HEK293 (cell line): Measurements from ENCODE around the gene CRACDL.

Source experiments
- CTCF ChIA-PET: fragments of 350-600 bp; formaldehyde crosslinking; extraction: SDS; loops from one replicate; lab custom pipeline; 2021; ENCODE audit warnings: antibody characterized with exemption; lab: Yijun Ruan, JAX
- POLR2A ChIA-PET: fragments of 300-600 bp; formaldehyde crosslinking; extraction: SDS; loops from one replicate; lab custom pipeline; 2020; ENCODE audit warnings: antibody characterized with exemption, inconsistent platforms; lab: Yijun Ruan, JAX
- H3K27ac ChIP-seq: fragments of 200-500 bp; sonication (Bioruptor generic); 2 replicates; pipeline ENCODE4 v1.5.1; 2014; ENCODE audit warnings: low read depth, low read length, control low read depth, inconsistent platforms; ENCODE audit errors: extremely low read depth
- H3K36me3 ChIP-seq, 2 experiments: fragments of 200-500 bp in 1 of 2; sonication (Bioruptor generic) in 1 of 2; 1 replicate in 1 of 2; 2 replicates in 1 of 2; pipeline ENCODE4 v1.5.1; 2014 to 2017; ENCODE audit warnings: inconsistent platforms in 2 of 2, low read length in 2 of 2; ENCODE audit not compliant: control insufficient read depth in 2 of 2, insufficient read depth in 1 of 2
- H3K4me1 ChIP-seq: fragments of 200-500 bp; sonication (Bioruptor generic); 2 replicates; pipeline ENCODE4 v1.5.1; 2014; ENCODE audit warnings: mild to moderate bottlenecking, low read length, inconsistent platforms; ENCODE audit not compliant: control insufficient read depth, insufficient read depth
- H3K4me3 ChIP-seq: 2 replicates; pipeline ENCODE4 v1.5.1; 2011; ENCODE audit warnings: low read depth, mild to moderate bottlenecking, control low read depth, low read length, moderate library complexity
- H3K9me3 ChIP-seq: fragments of 200-500 bp; sonication (Bioruptor generic); 2 replicates; pipeline ENCODE4 v1.5.1; 2014; ENCODE audit warnings: low read depth, low read length, inconsistent platforms; ENCODE audit not compliant: control insufficient read depth, insufficient read depth
- ELK4 ChIP-seq: IDR thresholded peaks from 2 replicates; pipeline ENCODE4 v1.6.1; 2011; ENCODE audit warnings: mild to moderate bottlenecking, low read depth, low read length, borderline replicate concordance
- GLI4 ChIP-seq: fragments of 450-650 bp; formaldehyde crosslinking; IDR thresholded peaks from 2 replicates; pipeline ENCODE4 v1.5.1; 2016; ENCODE audit warnings: missing biosample characterization, missing genetic modification characterization
- GLIS2 ChIP-seq: fragments of 450-650 bp; formaldehyde crosslinking; IDR thresholded peaks from 2 replicates; pipeline ENCODE4 v1.5.1; 2016; ENCODE audit warnings: missing biosample characterization, missing genetic modification characterization
- KLF10 ChIP-seq: fragments of 450-650 bp; IDR thresholded peaks from 2 replicates; pipeline ENCODE4 v1.5.1; 2018; ENCODE audit warnings: missing biosample characterization, mild to moderate bottlenecking, missing genetic modification characterization
- MEIS1 ChIP-seq: sonication (generic); formaldehyde crosslinking; IDR thresholded peaks from 2 replicates; pipeline ENCODE4 v1.8.1; 2022; ENCODE audit warnings: missing genetic modification reagents, mild to moderate bottlenecking, borderline replicate concordance
- OSR2 ChIP-seq: fragments of 450-650 bp; formaldehyde crosslinking; IDR thresholded peaks from 2 replicates; pipeline ENCODE4 v1.5.1; 2016; ENCODE audit warnings: missing biosample characterization, missing genetic modification characterization
- SP2 ChIP-seq: fragments of 450-650 bp; formaldehyde crosslinking; IDR thresholded peaks from 2 replicates; pipeline ENCODE4 v1.5.1; 2016; ENCODE audit warnings: missing biosample characterization, missing genetic modification characterization
- TRIM28 ChIP-seq: IDR thresholded peaks from 2 replicates; pipeline ENCODE4 v1.6.1; 2011; ENCODE audit warnings: low read length, control low read depth, borderline replicate concordance
- ZBTB10 ChIP-seq: fragments of 450-650 bp; formaldehyde crosslinking; IDR thresholded peaks from 2 replicates; pipeline ENCODE4 v1.5.1; 2016; ENCODE audit warnings: missing biosample characterization, missing genetic modification characterization
- ZBTB20 ChIP-seq: fragments of 450-650 bp; formaldehyde crosslinking; IDR thresholded peaks from 2 replicates; pipeline ENCODE4 v1.5.1; 2016; ENCODE audit warnings: missing biosample characterization, missing genetic modification characterization
- ZFHX2 ChIP-seq: fragments of 450-650 bp; formaldehyde crosslinking; conservative IDR thresholded peaks from 2 replicates; pipeline ENCODE4 v1.5.1; 2016; ENCODE audit warnings: missing biosample characterization, missing genetic modification characterization
- ZNF202 ChIP-seq: fragments of 450-650 bp; formaldehyde crosslinking; IDR thresholded peaks from 2 replicates; pipeline ENCODE4 v1.5.1; 2016; ENCODE audit warnings: missing biosample characterization, missing genetic modification characterization, borderline replicate concordance
- ZNF23 ChIP-seq: fragments of 450-650 bp; formaldehyde crosslinking; IDR thresholded peaks from 2 replicates; pipeline ENCODE4 v1.5.1; 2016; ENCODE audit warnings: missing biosample characterization, missing genetic modification characterization, borderline replicate concordance
- ZNF24 ChIP-seq: fragments of 450-650 bp; formaldehyde crosslinking; IDR thresholded peaks from 2 replicates; pipeline ENCODE4 v1.5.1; 2016; ENCODE audit warnings: missing biosample characterization, missing genetic modification characterization
- ZNF302 ChIP-seq: fragments of 450-650 bp; formaldehyde crosslinking; IDR thresholded peaks from 2 replicates; pipeline ENCODE4 v1.5.1; 2016; ENCODE audit warnings: missing biosample characterization, missing genetic modification characterization, low read depth
- ZNF335 ChIP-seq: fragments of 450-650 bp; formaldehyde crosslinking; conservative IDR thresholded peaks from 2 replicates; pipeline ENCODE4 v1.5.1; 2016; ENCODE audit warnings: missing biosample characterization, missing genetic modification characterization
- ZNF341 ChIP-seq: fragments of 450-650 bp; formaldehyde crosslinking; IDR thresholded peaks from 2 replicates; pipeline ENCODE4; 2016; ENCODE audit warnings: low read depth, missing biosample characterization, missing genetic modification characterization
- ZNF404 ChIP-seq: fragments of 450-650 bp; formaldehyde crosslinking; IDR thresholded peaks from 2 replicates; pipeline ENCODE4 v1.5.1; 2017; ENCODE audit warnings: missing biosample characterization, missing genetic modification characterization
- ZNF521 ChIP-seq: fragments of 450-650 bp; formaldehyde crosslinking; IDR thresholded peaks from 2 replicates; pipeline ENCODE4 v1.5.1; 2017; ENCODE audit warnings: missing biosample characterization, mild to moderate bottlenecking, missing genetic modification characterization
- ZNF530 ChIP-seq: fragments of 450-650 bp; formaldehyde crosslinking; IDR thresholded peaks from 2 replicates; pipeline ENCODE4 v1.5.1; 2016; ENCODE audit warnings: low read depth, missing biosample characterization, missing genetic modification characterization
- ZNF549 ChIP-seq: fragments of 450-650 bp; IDR thresholded peaks from 2 replicates; pipeline ENCODE4 v1.5.1; 2018; ENCODE audit warnings: missing biosample characterization, missing genetic modification characterization, mild to moderate bottlenecking, inconsistent platforms, moderate library complexity
- ZNF660 ChIP-seq: fragments of 450-650 bp; IDR thresholded peaks from 2 replicates; pipeline ENCODE4 v1.5.1; 2018; ENCODE audit warnings: missing biosample characterization, mild to moderate bottlenecking, missing genetic modification characterization
- ZNF747 ChIP-seq: fragments of 450-650 bp; formaldehyde crosslinking; IDR thresholded peaks from 2 replicates; pipeline ENCODE4 v1.5.1; 2016; ENCODE audit warnings: missing biosample characterization, missing genetic modification characterization
- ZNF791 ChIP-seq: fragments of 450-650 bp; formaldehyde crosslinking; IDR thresholded peaks from 2 replicates; pipeline ENCODE4 v1.5.1; 2016; ENCODE audit warnings: missing biosample characterization, missing genetic modification characterization
- ZNF843 ChIP-seq: fragments of 450-650 bp; formaldehyde crosslinking; IDR thresholded peaks from 2 replicates; pipeline ENCODE4 v1.5.1; 2016; ENCODE audit warnings: missing biosample characterization, missing genetic modification characterization
- ZSCAN18 ChIP-seq: fragments of 450-650 bp; formaldehyde crosslinking; IDR thresholded peaks from 2 replicates; pipeline ENCODE4 v1.5.1; 2016; ENCODE audit warnings: missing biosample characterization, missing genetic modification characterization

CRACDL gene

GRCh38 chr2:98804736-98805135, 131.3 kb downstream of the CRACDL start:
- H3K4me1 ChIP-seq, result no peaks in the 10 kb centered on the region
- no peak for TF ChIP-seq ZFHX2 (tag by site-specific recombination)
- TF ChIP-seq ZNF23 (tag by site-specific recombination), result no peak
- TF ChIP-seq ZNF549 (tag by site-specific recombination), result no peak
- no peak for TF ChIP-seq ZNF335 (tag by site-specific recombination)
- TF ChIP-seq ZNF202, result no peak
- TF ChIP-seq ZNF302 (tag by site-specific recombination), result no peak
- TF ChIP-seq ZSCAN18 (tag by site-specific recombination), result no peak
- TF ChIP-seq ZNF791 (tag by site-specific recombination), result no peak
- TF ChIP-seq TRIM28, result no peak
- no peak for TF ChIP-seq KLF10 (tag by site-specific recombination)
- no peak for TF ChIP-seq ZNF843 (tag by site-specific recombination)
- TF ChIP-seq GLI4, result no peak
- TF ChIP-seq GLIS2 (tag by site-specific recombination), result no peak
- no peak for TF ChIP-seq OSR2
- TF ChIP-seq, all 188 proteins: peak for 0
- ChIA-PET CTCF (interaction anchor here (0.6 kb wide), 1 partner anchor 11 kb away, joined by 3 read pairs; no protein-coding TSS in a partner anchor), POLR2A (no interaction called here)
- Histone ChIP-seq H3K9me3 (no peaks in the 10 kb centered on the region), H3K36me3 (no peaks in the 10 kb centered on the region), H3K27ac (no peak overlapping the region), H3K4me3 (no peak overlapping the region)

- Histone ChIP-seq H3K4me3 (no peak overlapping the region), H3K4me1 (no peaks in the 10 kb centered on the region), H3K27ac (no peak overlapping the region), H3K9me3 (no peaks in the 10 kb centered on the region), H3K36me3 (no peaks in the 10 kb centered on the region)
- TF ChIP-seq ZNF530 (tag by site-specific recombination) (no peak), ZNF660 (tag by site-specific recombination) (no peak)
- ChIA-PET CTCF (interaction anchor here (0.6 kb wide), 1 partner anchor 11 kb away, joined by 3 read pairs; no protein-coding TSS in a partner anchor), POLR2A (no interaction called here)
Observed at GRCh38 chr2:98804265-98804650, 131.8 kb downstream of the CRACDL start.

- ChIA-PET POLR2A (no interaction called here), CTCF (interaction anchor here (0.6 kb wide), 2 partner anchors 37 to 177 kb away, joined by 5 to 6 read pairs; no protein-coding TSS in a partner anchor)
- Histone ChIP-seq H3K27ac (no peak overlapping the region), H3K4me3 (no peak overlapping the region), H3K36me3 (no peaks in the 10 kb centered on the region), H3K4me1 (no peaks in the 10 kb centered on the region), H3K9me3 (no peaks in the 10 kb centered on the region)
- TF ChIP-seq ZNF23 (tag by site-specific recombination) (no peak), ZNF341 (tag by site-specific recombination) (no peak), ZNF660 (tag by site-specific recombination) (no peak), ZSCAN18 (tag by site-specific recombination) (no peak), ZBTB20 (tag by site-specific recombination) (no peak), SP2 (tag by site-specific recombination) (no peak), ELK4 (no peak), ZNF747 (tag by site-specific recombination) (no peak), ZNF521 (tag by site-specific recombination) (no peak), ZNF24 (tag by site-specific recombination) (no peak), MEIS1 (CRISPR knock-in tag) (no peak), ZBTB10 (tag by site-specific recombination) (no peak), ZNF404 (tag by site-specific recombination) (no peak)
Observed at GRCh38 chr2:98803405-98804264, 132.4 kb downstream of the CRACDL start.
